Prostate gland (tissue), 2 donors: ENCODE measurements around the gene MFSD6. TPM values are rescaled to one million over a fixed set of nuclear protein-coding genes. Genes with fewer than 3 reads are reported as not detected.

ENCODE experiments used
- DNase-seq: peaks from one replicate; pipeline ENCODE4 v3.0.0-alpha.2; 2019; ENCODE audit warnings: low spot score
- H3K27ac ChIP-seq, 2 donors: fragments of 200-600 bp; sonication (generic); 2 replicates each; pipeline ENCODE4 v1.5.1; 2017 to 2019
- H3K27me3 ChIP-seq: fragments of 200-600 bp; sonication (generic); replicated peaks from 2 replicates; pipeline ENCODE4 v1.5.1; 2019; ENCODE audit not compliant: insufficient read depth
- H3K36me3 ChIP-seq, 2 donors: fragments of 200-600 bp; sonication (generic); 1 replicate in 1 of 2; 2 replicates in 1 of 2; pipeline versions ENCODE4 v1.5.1 to v1.8.1; 2017 to 2019
- H3K4me1 ChIP-seq: fragments of 200-600 bp; sonication (generic); replicated peaks from 2 replicates; pipeline ENCODE4 v1.5.1; 2019
- H3K4me3 ChIP-seq, 2 donors: fragments of 200-600 bp; sonication (generic); 2 replicates each; pipeline ENCODE4 v1.5.1; 2017 to 2019
- H3K9me3 ChIP-seq: fragments of 200-600 bp; sonication (generic); 2 replicates; pipeline ENCODE4 v1.5.1; 2017
- POLR2A ChIP-seq: fragments of 450-650 bp; IDR thresholded peaks from one replicate; pipeline ENCODE4 v1.6.1; 2016; ENCODE audit warnings: antibody characterized with exemption, mild to moderate bottlenecking
- POLR2AphosphoS5 ChIP-seq: sonication (generic); formaldehyde crosslinking; IDR thresholded peaks from one replicate; pipeline ENCODE4 v1.6.1; 2017; ENCODE audit warnings: antibody characterized with exemption
- WGBS: methylation state at CpG from one replicate; pipeline ENCODE4 v1.1.5; 2018; 5-methylcytosine and 5-hydroxymethylcytosine counted together
- intact Hi-C: fragments of 100-400 bp; cut with DNase I; formaldehyde crosslinking; loops from one replicate; pipeline ENCODE4 v1.14.2; 2022
- total RNA-seq, 2 donors: library from RNA; depleted of rRNA; stranded (reverse); fragments of >200 nt; gene quantifications; one replicate each; pipeline ENCODE4 v1.1.0, GENCODE V29; 2016
- TF ChIP-seq, protein P1 (sequence below), 4 experiments: fragments of 200-600 bp in 2 of 4; fragments of 450-650 bp in 2 of 4; sonication (generic) in 2 of 4; IDR thresholded peaks; 1 replicate in 3 of 4; 2 replicates in 1 of 4; pipeline ENCODE4 v1.5.1; 2016 to 2019; ENCODE audit warnings: antibody characterized with exemption in 4 of 4, mild to moderate bottlenecking in 2 of 4, moderate library complexity in 2 of 4

The MFSD6 gene
- total RNA-seq, 2 donors from 2014 or later, result 89.1 to 114 TPM

DNA sequence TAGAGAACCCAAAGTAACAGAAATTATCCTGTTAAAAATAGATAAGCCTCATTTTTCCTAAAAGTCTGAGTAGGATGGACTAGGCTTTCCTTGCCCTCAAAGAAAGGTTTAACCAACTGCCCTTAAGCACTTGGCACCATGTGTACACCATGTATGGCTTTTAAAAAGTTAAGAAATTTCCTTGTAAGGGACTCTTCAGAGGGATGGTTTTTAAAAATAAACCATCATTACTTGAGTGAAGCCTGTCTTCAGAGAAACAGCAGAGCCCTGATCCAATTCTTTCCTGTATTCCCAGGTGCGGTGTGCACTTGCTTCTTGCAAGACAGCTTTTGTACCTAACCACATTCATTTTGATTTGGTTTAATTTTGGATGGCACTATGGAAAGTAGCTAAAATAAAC, 127.4 kb downstream of the MFSD6 start:
- H3K4me1 ChIP-seq, result no peaks in the 10 kb centered on the region
- intact Hi-C loops, result loop anchor here (2.0 to 10.0 kb wide), 2 partner anchors 113 to 269 kb away; partner anchors contain the start of gene NAB1
- no peaks in the 10 kb centered on the region for H3K36me3 ChIP-seq
- WGBS, result 65% methylated on average over 1 of the region's 1 CpG
- peak overlapping the region; percentile 90 to 94 for H3K27ac ChIP-seq
- H3K9me3 ChIP-seq, result no peaks in the 10 kb centered on the region
- H3K27me3 ChIP-seq, result no peaks in the 10 kb centered on the region
- no peak for DNase-seq
- TF ChIP-seq POLR2AphosphoS5, result no peak
- peak overlapping the region; percentile 72 to 76 for H3K4me3 ChIP-seq

DNA sequence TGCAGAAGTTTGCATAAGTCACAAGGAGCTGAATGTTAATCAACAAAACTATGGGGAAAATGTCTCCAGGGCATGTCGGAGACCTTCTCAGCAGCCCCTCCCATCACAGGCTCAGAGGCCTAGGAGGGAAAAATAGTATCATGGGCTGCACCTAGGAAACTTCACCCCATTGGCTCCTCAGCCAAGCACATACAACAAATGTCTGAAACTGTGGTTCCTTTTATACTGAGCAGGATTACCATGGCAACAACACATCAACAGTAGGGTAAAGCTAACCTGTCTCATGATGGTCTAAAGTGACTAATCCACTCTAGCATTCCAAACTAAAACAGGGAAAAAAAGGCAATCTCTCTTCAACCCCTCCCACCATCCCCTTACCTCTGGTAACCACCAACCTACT, 129.6 kb downstream of the MFSD6 start:
- TF ChIP-seq POLR2A, result no peak
- TF ChIP-seq, protein P1, sequence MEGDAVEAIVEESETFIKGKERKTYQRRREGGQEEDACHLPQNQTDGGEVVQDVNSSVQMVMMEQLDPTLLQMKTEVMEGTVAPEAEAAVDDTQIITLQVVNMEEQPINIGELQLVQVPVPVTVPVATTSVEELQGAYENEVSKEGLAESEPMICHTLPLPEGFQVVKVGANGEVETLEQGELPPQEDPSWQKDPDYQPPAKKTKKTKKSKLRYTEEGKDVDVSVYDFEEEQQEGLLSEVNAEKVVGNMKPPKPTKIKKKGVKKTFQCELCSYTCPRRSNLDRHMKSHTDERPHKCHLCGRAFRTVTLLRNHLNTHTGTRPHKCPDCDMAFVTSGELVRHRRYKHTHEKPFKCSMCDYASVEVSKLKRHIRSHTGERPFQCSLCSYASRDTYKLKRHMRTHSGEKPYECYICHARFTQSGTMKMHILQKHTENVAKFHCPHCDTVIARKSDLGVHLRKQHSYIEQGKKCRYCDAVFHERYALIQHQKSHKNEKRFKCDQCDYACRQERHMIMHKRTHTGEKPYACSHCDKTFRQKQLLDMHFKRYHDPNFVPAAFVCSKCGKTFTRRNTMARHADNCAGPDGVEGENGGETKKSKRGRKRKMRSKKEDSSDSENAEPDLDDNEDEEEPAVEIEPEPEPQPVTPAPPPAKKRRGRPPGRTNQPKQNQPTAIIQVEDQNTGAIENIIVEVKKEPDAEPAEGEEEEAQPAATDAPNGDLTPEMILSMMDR (IDR thresholded peaks at IDR 0.05), result no peak
- TF ChIP-seq POLR2AphosphoS5, result no peak

DNA sequence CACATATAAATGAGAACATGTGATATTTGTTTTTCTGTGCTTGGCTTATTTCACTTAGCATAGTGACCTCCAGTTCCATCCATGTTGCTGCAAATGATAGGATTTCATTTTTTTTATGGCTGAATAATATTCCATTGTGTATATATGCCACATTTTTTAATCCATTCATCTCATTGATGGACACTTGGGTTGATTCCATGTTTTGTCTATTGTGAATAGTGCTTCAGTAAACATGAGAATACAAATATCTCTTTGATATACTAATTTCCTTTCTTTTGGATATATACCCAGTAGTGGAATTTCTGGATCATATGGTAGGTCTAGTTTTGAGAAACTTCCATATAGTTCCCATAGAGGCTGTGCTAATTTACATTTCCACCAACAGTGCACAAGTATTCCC, 130.0 kb downstream of the MFSD6 start:
- Histone ChIP-seq H3K36me3 (no peaks in the 10 kb centered on the region), H3K4me1 (no peaks in the 10 kb centered on the region), H3K27ac (no peak overlapping the region), H3K4me3 (no peak overlapping the region), H3K9me3 (no peaks in the 10 kb centered on the region), H3K27me3 (no peaks in the 10 kb centered on the region)
- no peak for DNase-seq
- TF ChIP-seq POLR2AphosphoS5, result no peak
- no peak for TF ChIP-seq POLR2A
- TF ChIP-seq, protein P1 (IDR thresholded peaks at IDR 0.05), result no peak
- intact Hi-C loops, result loop anchor here (10.0 kb wide), 1 partner anchor 267 kb away; no protein-coding TSS in a partner anchor

More for the DNA sequence above, 129.6 kb downstream of the MFSD6 start:
- intact Hi-C loops, result loop anchor here (10.0 kb wide), 1 partner anchor 267 kb away; no protein-coding TSS in a partner anchor
- Histone ChIP-seq H3K27ac (no peak overlapping the region), H3K9me3 (no peaks in the 10 kb centered on the region), H3K4me3 (no peak overlapping the region), H3K4me1 (no peaks in the 10 kb centered on the region), H3K36me3 (no peaks in the 10 kb centered on the region), H3K27me3 (no peaks in the 10 kb centered on the region)
- no peak for DNase-seq
- WGBS, result 95% methylated on average over 1 of the region's 1 CpG

DNA sequence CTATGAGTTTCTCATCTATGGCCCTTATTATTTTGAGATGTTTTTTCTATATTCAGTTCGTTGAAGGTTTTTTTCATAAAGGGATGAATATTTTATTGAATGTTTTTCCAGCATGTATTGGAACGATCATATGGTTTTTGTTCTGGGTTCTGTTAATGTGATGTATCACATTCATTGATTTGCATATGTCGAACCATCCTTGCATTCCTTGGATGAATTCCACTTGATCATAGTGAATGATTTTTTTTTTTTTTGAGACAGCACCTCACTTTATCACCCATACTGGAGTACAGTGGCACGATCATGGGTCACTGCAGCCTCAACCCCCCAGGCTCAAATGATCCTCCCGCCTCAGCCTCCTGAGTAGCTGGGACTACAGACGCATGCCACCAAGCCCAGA, 131.9 kb downstream of the MFSD6 start:
- intact Hi-C loops, result no loop called here
- Histone ChIP-seq H3K27me3 (no peaks in the 10 kb centered on the region), H3K27ac (no peak overlapping the region), H3K36me3 (no peaks in the 10 kb centered on the region), H3K4me3 (no peak overlapping the region), H3K4me1 (no peaks in the 10 kb centered on the region), H3K9me3 (no peaks in the 10 kb centered on the region)
- DNase-seq, result no peak
- WGBS, result 99% methylated on average over 6 of the region's 6 CpGs
- TF ChIP-seq POLR2AphosphoS5, result no peak
- TF ChIP-seq, protein P1 (IDR thresholded peaks at IDR 0.05), result no peak
- TF ChIP-seq POLR2A, result no peak

DNA sequence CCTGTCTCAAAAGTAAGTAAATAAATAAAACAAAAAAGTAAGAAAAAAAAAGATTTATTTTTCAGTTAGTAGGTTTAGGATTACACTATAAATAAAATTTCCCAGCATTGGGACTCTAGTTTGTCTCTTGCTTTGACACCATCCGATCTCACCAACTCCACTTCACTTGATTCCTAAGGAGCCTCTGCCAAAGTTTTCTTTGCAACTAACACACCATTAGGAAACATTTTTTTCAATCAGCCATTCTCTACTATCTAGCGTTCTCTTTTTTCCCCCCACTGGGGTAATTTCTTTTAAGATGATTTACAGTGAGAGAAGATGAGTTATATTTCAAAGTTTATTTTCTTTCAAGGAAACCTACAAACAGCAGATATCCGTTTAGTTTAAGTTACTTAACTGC, 136.9 kb downstream of the MFSD6 start:
- no peak for DNase-seq
- 57% methylated on average over 3 of the region's 3 CpGs for WGBS
- Histone ChIP-seq H3K4me3 (no peak overlapping the region), H3K4me1 (no peaks in the 10 kb centered on the region), H3K27ac (no peak overlapping the region), H3K9me3 (no peaks in the 10 kb centered on the region), H3K36me3 (no peaks in the 10 kb centered on the region), H3K27me3 (no peaks in the 10 kb centered on the region)
- intact Hi-C loops, result no loop called here
- TF ChIP-seq POLR2A (no peak), POLR2AphosphoS5 (no peak)
